ENCODE measurements around the gene RUNX1.

DNA sequence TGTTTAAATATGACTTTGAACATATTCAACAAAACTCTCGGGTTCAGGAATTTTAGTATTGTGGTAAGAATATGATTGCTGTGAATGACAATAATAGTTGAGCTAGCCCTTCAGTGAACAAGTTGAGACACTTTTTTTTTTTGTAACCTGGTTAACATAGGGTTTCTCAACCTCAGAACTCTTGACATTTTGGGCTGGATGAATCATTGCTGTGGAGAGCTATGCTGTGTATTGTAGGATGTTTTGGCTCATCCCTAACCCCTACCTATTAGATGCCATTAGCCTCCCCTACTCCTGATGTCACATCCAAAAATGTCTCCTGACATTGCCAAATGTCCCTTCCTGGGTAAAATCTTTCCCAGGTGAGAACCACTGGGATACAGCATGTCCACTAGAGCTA is 113.7 kb downstream of the RUNX1 start:
- TF ChIP-seq, protein P1, sequence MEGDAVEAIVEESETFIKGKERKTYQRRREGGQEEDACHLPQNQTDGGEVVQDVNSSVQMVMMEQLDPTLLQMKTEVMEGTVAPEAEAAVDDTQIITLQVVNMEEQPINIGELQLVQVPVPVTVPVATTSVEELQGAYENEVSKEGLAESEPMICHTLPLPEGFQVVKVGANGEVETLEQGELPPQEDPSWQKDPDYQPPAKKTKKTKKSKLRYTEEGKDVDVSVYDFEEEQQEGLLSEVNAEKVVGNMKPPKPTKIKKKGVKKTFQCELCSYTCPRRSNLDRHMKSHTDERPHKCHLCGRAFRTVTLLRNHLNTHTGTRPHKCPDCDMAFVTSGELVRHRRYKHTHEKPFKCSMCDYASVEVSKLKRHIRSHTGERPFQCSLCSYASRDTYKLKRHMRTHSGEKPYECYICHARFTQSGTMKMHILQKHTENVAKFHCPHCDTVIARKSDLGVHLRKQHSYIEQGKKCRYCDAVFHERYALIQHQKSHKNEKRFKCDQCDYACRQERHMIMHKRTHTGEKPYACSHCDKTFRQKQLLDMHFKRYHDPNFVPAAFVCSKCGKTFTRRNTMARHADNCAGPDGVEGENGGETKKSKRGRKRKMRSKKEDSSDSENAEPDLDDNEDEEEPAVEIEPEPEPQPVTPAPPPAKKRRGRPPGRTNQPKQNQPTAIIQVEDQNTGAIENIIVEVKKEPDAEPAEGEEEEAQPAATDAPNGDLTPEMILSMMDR (IDR thresholded peaks at IDR 0.05) = no peak
- no peak for TF ChIP-seq POLR2AphosphoS5 (IDR thresholded peaks at IDR 0.05)
- no peak for TF ChIP-seq POLR2A (IDR thresholded peaks at IDR 0.05)
